Esophagus muscularis mucosa (tissue), 4 donors: ENCODE results near the gene ADAMTS18. TPM values are rescaled to one million over a fixed set of nuclear protein-coding genes. Genes with fewer than 3 reads are reported as not detected.

Experiments used
- DNase-seq: peaks from one replicate; pipeline ENCODE4 v3.0.0-alpha.2; 2017; ENCODE audit errors: extremely low spot score
- H3K27ac ChIP-seq, 4 donors: fragments of 200-600 bp; sonication (generic); replicated peaks in 1 of 4; 1 replicate in 3 of 4; 2 replicates in 1 of 4; pipeline ENCODE4 v1.5.1; 2016 to 2019; ENCODE audit warnings: mild to moderate bottlenecking in 1 of 4
- H3K27me3 ChIP-seq, 4 donors: fragments of 200-600 bp; sonication (generic); one replicate each; pipeline versions ENCODE4 v1.5.1 to v1.6.0; 2016 to 2019
- H3K36me3 ChIP-seq, 4 donors: fragments of 200-600 bp; sonication (generic); one replicate each; pipeline ENCODE4 v1.5.1; 2016 to 2019
- H3K4me1 ChIP-seq, 4 donors: fragments of 200-600 bp; sonication (generic); one replicate each; pipeline ENCODE4 v1.5.1; 2016 to 2019
- H3K4me3 ChIP-seq, 4 donors: fragments of 200-600 bp; sonication (generic); 1 replicate in 2 of 4; 2 replicates in 2 of 4; pipeline ENCODE4 v1.5.1; 2016 to 2019; ENCODE audit warnings: mild to moderate bottlenecking in 4 of 4, moderate library complexity in 1 of 4
- H3K9me3 ChIP-seq, 4 donors: fragments of 200-600 bp; sonication (generic); 1 replicate in 3 of 4; 2 replicates in 1 of 4; pipeline ENCODE4 v1.5.1; 2016 to 2019
- CTCF ChIP-seq, 3 experiments: fragments of 200-600 bp in 2 of 3; fragments of 450-650 bp in 1 of 3; sonication (generic) in 2 of 3; IDR thresholded peaks; one replicate each; pipeline ENCODE4 v1.5.1; 2017 to 2019; ENCODE audit warnings: antibody characterized with exemption in 3 of 3, mild to moderate bottlenecking in 2 of 3, moderate library complexity in 1 of 3
- EP300 ChIP-seq: sonication (generic); formaldehyde crosslinking; IDR thresholded peaks from one replicate; pipeline ENCODE4 v1.6.1; 2017; ENCODE audit warnings: antibody characterized with exemption
- POLR2A ChIP-seq: fragments of 450-650 bp; IDR thresholded peaks from one replicate; pipeline ENCODE4 v1.6.1; 2017; ENCODE audit warnings: antibody characterized with exemption, moderate library complexity, mild to moderate bottlenecking, low read depth
- POLR2AphosphoS5 ChIP-seq, 2 donors: sonication (generic); formaldehyde crosslinking; IDR thresholded peaks; one replicate each; pipeline ENCODE4 v1.6.1; 2017; ENCODE audit warnings: antibody characterized with exemption in 2 of 2
- WGBS: methylation state at CpG from one replicate; pipeline ENCODE4 v1.1.5; 2018; 5-methylcytosine and 5-hydroxymethylcytosine counted together
- intact Hi-C: fragments of 100-400 bp; cut with DNase I; formaldehyde crosslinking; loops from one replicate; pipeline ENCODE4 v1.15.1; 2023
- total RNA-seq, 4 donors: library from RNA; depleted of rRNA; stranded (reverse); fragments of >200 nt; gene quantifications; one replicate each; pipeline versions ENCODE4 v1.1.0 to v1.2.1, GENCODE V29; 2016

ADAMTS18 gene
- total RNA-seq, 4 donors from 2014 or later: 0.45 TPM; not detected in 3

DNA sequence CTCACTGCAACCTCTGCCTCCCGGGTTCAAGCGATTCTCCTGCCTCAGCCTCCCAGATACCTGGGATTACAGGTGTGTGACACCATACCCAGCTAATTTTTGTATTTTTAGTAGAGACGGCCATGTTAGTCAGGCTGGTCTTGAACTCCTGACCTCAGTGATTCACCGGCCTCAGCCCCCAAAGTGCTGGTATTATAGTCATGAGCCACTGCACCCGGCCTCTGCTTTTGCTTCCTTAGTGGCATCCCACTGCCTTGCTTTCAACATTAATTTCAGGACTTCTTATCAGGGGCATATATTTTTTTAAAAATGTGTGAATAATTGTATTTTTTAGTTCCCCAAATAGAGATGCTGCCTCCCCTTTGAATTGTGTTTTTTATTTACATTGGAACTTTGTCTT is 136.8 kb downstream of the ADAMTS18 start:
- intact Hi-C loops: no loop called here
- DNase-seq: no peak
- 92% methylated on average over 5 of the region's 5 CpGs for WGBS
- Histone ChIP-seq H3K27me3 (peaks cover 0 to 5% (median 0%) of the 10 kb centered on the region in 4 donors), H3K36me3 (no peaks in the 10 kb centered on the region), H3K4me1 (no peaks in the 10 kb centered on the region), H3K4me3 (no peak overlapping the region), H3K27ac (no peak overlapping the region), H3K9me3 (no peaks in the 10 kb centered on the region)
- no peak for TF ChIP-seq EP300
- no peak for TF ChIP-seq POLR2AphosphoS5 (IDR thresholded peaks at IDR 0.05)
- no peak for TF ChIP-seq POLR2A
- no peak for TF ChIP-seq CTCF (IDR thresholded peaks at IDR 0.05)

GRCh38 chr16:77295896-77296295 is 138.9 kb downstream of the ADAMTS18 start:
- H3K4me1 ChIP-seq: no peaks in the 10 kb centered on the region
- no peaks in the 10 kb centered on the region for H3K36me3 ChIP-seq
- no peak overlapping the region for H3K4me3 ChIP-seq
- no peak for DNase-seq
- H3K27me3 ChIP-seq: peaks cover 0 to 5% (median 0%) of the 10 kb centered on the region in 4 donors
- no peaks in the 10 kb centered on the region for H3K9me3 ChIP-seq
- TF ChIP-seq CTCF (IDR thresholded peaks at IDR 0.05) (no peak), POLR2AphosphoS5 (IDR thresholded peaks at IDR 0.05) (no peak), POLR2A (no peak), EP300 (no peak)
- intact Hi-C loops: no loop called here
- no peak overlapping the region for H3K27ac ChIP-seq
- WGBS: 80% methylated on average over 3 of the region's 3 CpGs

- no peak for TF ChIP-seq EP300
- no peak for TF ChIP-seq POLR2A
- no peak for TF ChIP-seq CTCF (IDR thresholded peaks at IDR 0.05)
- TF ChIP-seq POLR2AphosphoS5 (IDR thresholded peaks at IDR 0.05): no peak
- Histone ChIP-seq H3K9me3 (no peaks in the 10 kb centered on the region), H3K4me1 (no peaks in the 10 kb centered on the region), H3K36me3 (no peaks in the 10 kb centered on the region), H3K27ac (no peak overlapping the region), H3K4me3 (no peak overlapping the region), H3K27me3 (peaks cover 0 to 5% (median 0%) of the 10 kb centered on the region in 4 donors)
- WGBS: 44% methylated on average over 10 of the region's 10 CpGs
- DNase-seq: no peak
- intact Hi-C loops: no loop called here
Observed at GRCh38 chr16:77290451-77291115, 144.3 kb downstream of the ADAMTS18 start.

GRCh38 chr16:77289331-77289809 is 145.5 kb downstream of the ADAMTS18 start:
- 56% methylated on average over 2 of the region's 2 CpGs for WGBS
- Histone ChIP-seq H3K4me3 (no peak overlapping the region), H3K36me3 (no peaks in the 10 kb centered on the region), H3K27ac (no peak overlapping the region), H3K27me3 (no peaks in the 10 kb centered on the region), H3K4me1 (no peaks in the 10 kb centered on the region), H3K9me3 (no peaks in the 10 kb centered on the region)
- intact Hi-C loops: no loop called here
- DNase-seq: no peak
- TF ChIP-seq CTCF (IDR thresholded peaks at IDR 0.05) (no peak), POLR2AphosphoS5 (IDR thresholded peaks at IDR 0.05) (no peak), POLR2A (no peak), EP300 (no peak)

GRCh38 chr16:77288222-77288621 is 146.6 kb downstream of the ADAMTS18 start:
- Histone ChIP-seq H3K36me3 (no peaks in the 10 kb centered on the region), H3K4me3 (no peak overlapping the region), H3K9me3 (no peaks in the 10 kb centered on the region), H3K27me3 (no peaks in the 10 kb centered on the region), H3K4me1 (no peaks in the 10 kb centered on the region), H3K27ac (no peak overlapping the region)
- TF ChIP-seq CTCF (IDR thresholded peaks at IDR 0.05): no peak
- TF ChIP-seq POLR2A: no peak
- no peak for TF ChIP-seq EP300
- DNase-seq: no peak
- WGBS: 69% methylated on average over 3 of the region's 3 CpGs
- intact Hi-C loops: no loop called here
